Esophagus muscularis mucosa (tissue), 4 donors: ENCODE results near the gene MTM1.

Experiments used
- CTCF ChIP-seq, 3 experiments: fragments of 200-600 bp in 2 of 3; fragments of 450-650 bp in 1 of 3; sonication (generic) in 2 of 3; IDR thresholded peaks; one replicate each; pipeline ENCODE4 v1.5.1; 2017 to 2019; ENCODE audit warnings: antibody characterized with exemption in 3 of 3, mild to moderate bottlenecking in 2 of 3, moderate library complexity in 1 of 3
- EP300 ChIP-seq: sonication (generic); formaldehyde crosslinking; IDR thresholded peaks from one replicate; pipeline ENCODE4 v1.6.1; 2017; ENCODE audit warnings: antibody characterized with exemption
- POLR2A ChIP-seq: fragments of 450-650 bp; IDR thresholded peaks from one replicate; pipeline ENCODE4 v1.6.1; 2017; ENCODE audit warnings: antibody characterized with exemption, moderate library complexity, mild to moderate bottlenecking, low read depth

GRCh38 chrX:150643271-150643670 is 74.8 kb downstream of the MTM1 start:
- TF ChIP-seq POLR2A: no peak
- TF ChIP-seq CTCF (IDR thresholded peaks at IDR 0.05): no peak
- no peak for TF ChIP-seq EP300
